ENCODE measurements around the gene NHLRC2. TPM values are rescaled to one million over a fixed set of nuclear protein-coding genes. Genes with fewer than 3 reads are reported as not detected.

The NHLRC2 gene
- total RNA-seq, 2 experiments from 2014 or later = 24.6 to 25.0 TPM

- H3K36me3 Mint-ChIP-seq (ENCODE audit: low read depth) = peaks cover 48% of the 10 kb centered on the region
- DNase-seq = no peak
- ChIA-PET CTCF (no interaction called here), POLR2A (no interaction called here)
- no peak for ATAC-seq
- no peaks in the 10 kb centered on the region for H3K27me3 Mint-ChIP-seq (ENCODE audit: low read depth)
- H3K27ac Mint-ChIP-seq = no peak overlapping the region
- no peak overlapping the region for H3K4me3 Mint-ChIP-seq
- H3K4me1 Mint-ChIP-seq (ENCODE audit: low read depth) = peaks cover 2% of the 10 kb centered on the region
- peaks cover 4% of the 10 kb centered on the region for H3K9me3 Mint-ChIP-seq (ENCODE audit: insufficient read depth)
Measured at GRCh38 chr10:113865901-113866300, 11.4 kb downstream of the NHLRC2 start.

GRCh38 chr10:113866551-113867394, 12.3 kb downstream of the NHLRC2 start:
- ChIA-PET CTCF (no interaction called here), POLR2A (no interaction called here)
- no peak overlapping the region for H3K27ac Mint-ChIP-seq
- H3K4me1 Mint-ChIP-seq (ENCODE audit: low read depth) = peaks cover 2% of the 10 kb centered on the region
- DNase-seq (no peak), ATAC-seq (no peak)
- peaks cover 44% of the 10 kb centered on the region for H3K36me3 Mint-ChIP-seq (ENCODE audit: low read depth)
- H3K9me3 Mint-ChIP-seq (ENCODE audit: insufficient read depth) = peaks cover 4% of the 10 kb centered on the region
- no peak overlapping the region for H3K4me3 Mint-ChIP-seq
- no peaks in the 10 kb centered on the region for H3K27me3 Mint-ChIP-seq (ENCODE audit: low read depth)

DNA sequence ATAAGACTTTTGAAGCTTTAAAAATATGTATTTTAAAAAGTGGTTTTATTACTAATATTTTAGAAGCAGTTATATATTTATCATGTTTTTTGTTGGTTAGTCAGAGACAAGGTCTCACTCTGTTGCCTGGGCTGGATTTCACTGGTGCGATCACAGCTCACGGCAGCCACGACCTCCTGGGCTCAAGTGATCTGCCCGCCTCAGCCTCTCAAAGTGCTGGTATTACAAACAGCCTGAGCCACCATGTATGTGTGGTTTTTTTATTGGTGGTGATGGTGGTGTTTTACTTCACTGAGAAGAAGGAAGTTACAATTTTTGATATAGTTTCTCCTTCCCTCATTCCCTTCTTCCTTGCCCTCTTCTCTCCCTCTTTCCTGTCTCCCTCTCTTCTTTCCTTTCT, 13.4 kb downstream of the NHLRC2 start:
- ChIA-PET POLR2A (no interaction called here), CTCF (no interaction called here)
- DNase-seq (no peak), ATAC-seq (no peak)
- Mint-ChIP-seq H3K9me3 (ENCODE audit: insufficient read depth) (peaks cover 4% of the 10 kb centered on the region), H3K4me3 (no peak overlapping the region), H3K27ac (no peak overlapping the region), H3K4me1 (ENCODE audit: low read depth) (peaks cover 2% of the 10 kb centered on the region), H3K36me3 (ENCODE audit: low read depth) (peaks cover 47% of the 10 kb centered on the region), H3K27me3 (ENCODE audit: low read depth) (no peaks in the 10 kb centered on the region)

- ChIA-PET CTCF (no interaction called here), POLR2A (no interaction called here)
- no peaks in the 10 kb centered on the region for H3K9me3 Mint-ChIP-seq (ENCODE audit: insufficient read depth)
- ATAC-seq = no peak
- no peak overlapping the region for H3K27ac Mint-ChIP-seq
- no peak overlapping the region for H3K4me3 Mint-ChIP-seq
- peaks cover 41% of the 10 kb centered on the region for H3K36me3 Mint-ChIP-seq (ENCODE audit: low read depth)
- no peak for DNase-seq
- no peaks in the 10 kb centered on the region for H3K4me1 Mint-ChIP-seq (ENCODE audit: low read depth)
- no peaks in the 10 kb centered on the region for H3K27me3 Mint-ChIP-seq (ENCODE audit: low read depth)
Measured at GRCh38 chr10:113869789-113870188, 15.3 kb downstream of the NHLRC2 start.

- ChIA-PET POLR2A (no interaction called here), CTCF (interaction anchor here (0.7 to 1.9 kb wide), 3 partner anchors 15 to 230 kb away, joined by 4 to 10 read pairs (median 4); no protein-coding TSS in a partner anchor)
Measured at GRCh38 chr10:113872139-113873030, 17.9 kb downstream of the NHLRC2 start.

GRCh38 chr10:113875212-113875611, 20.8 kb downstream of the NHLRC2 start:
- no peaks in the 10 kb centered on the region for H3K9me3 Mint-ChIP-seq (ENCODE audit: insufficient read depth)
- no peaks in the 10 kb centered on the region for H3K27me3 Mint-ChIP-seq (ENCODE audit: low read depth)
- DNase-seq (no peak), ATAC-seq (no peak)
- no peak overlapping the region for H3K27ac Mint-ChIP-seq
- ChIA-PET CTCF (interaction anchor here (0.6 to 1.1 kb wide), 2 partner anchors 30 to 156 kb away, joined by 3 to 4 read pairs; no protein-coding TSS in a partner anchor), POLR2A (no interaction called here)
- peaks cover 31% of the 10 kb centered on the region for H3K36me3 Mint-ChIP-seq (ENCODE audit: low read depth)
- H3K4me1 Mint-ChIP-seq (ENCODE audit: low read depth) = no peaks in the 10 kb centered on the region
- H3K4me3 Mint-ChIP-seq = no peak overlapping the region

More at GRCh38 chr10:113872139-113873030, 17.9 kb downstream of the NHLRC2 start:
- DNase-seq (no peak), ATAC-seq (no peak)
- Mint-ChIP-seq H3K9me3 (ENCODE audit: insufficient read depth) (no peaks in the 10 kb centered on the region), H3K27me3 (ENCODE audit: low read depth) (no peaks in the 10 kb centered on the region), H3K4me3 (no peak overlapping the region), H3K27ac (no peak overlapping the region), H3K36me3 (ENCODE audit: low read depth) (peaks cover 37% of the 10 kb centered on the region), H3K4me1 (ENCODE audit: low read depth) (no peaks in the 10 kb centered on the region)

- peaks cover 31% of the 10 kb centered on the region for H3K36me3 Mint-ChIP-seq (ENCODE audit: low read depth)
- no peaks in the 10 kb centered on the region for H3K4me1 Mint-ChIP-seq (ENCODE audit: low read depth)
- ATAC-seq (no peak), DNase-seq (no peak)
- no peaks in the 10 kb centered on the region for H3K27me3 Mint-ChIP-seq (ENCODE audit: low read depth)
- H3K27ac Mint-ChIP-seq = no peak overlapping the region
- CTCF ChIA-PET = interaction anchor here (1.1 kb wide), 1 partner anchor 233 kb away, joined by 3 read pairs; no protein-coding TSS in a partner anchor
- no peaks in the 10 kb centered on the region for H3K9me3 Mint-ChIP-seq (ENCODE audit: insufficient read depth)
- POLR2A ChIA-PET = no interaction called here
- H3K4me3 Mint-ChIP-seq = no peak overlapping the region
Measured at GRCh38 chr10:113876461-113876860, 22.0 kb downstream of the NHLRC2 start.

DNA sequence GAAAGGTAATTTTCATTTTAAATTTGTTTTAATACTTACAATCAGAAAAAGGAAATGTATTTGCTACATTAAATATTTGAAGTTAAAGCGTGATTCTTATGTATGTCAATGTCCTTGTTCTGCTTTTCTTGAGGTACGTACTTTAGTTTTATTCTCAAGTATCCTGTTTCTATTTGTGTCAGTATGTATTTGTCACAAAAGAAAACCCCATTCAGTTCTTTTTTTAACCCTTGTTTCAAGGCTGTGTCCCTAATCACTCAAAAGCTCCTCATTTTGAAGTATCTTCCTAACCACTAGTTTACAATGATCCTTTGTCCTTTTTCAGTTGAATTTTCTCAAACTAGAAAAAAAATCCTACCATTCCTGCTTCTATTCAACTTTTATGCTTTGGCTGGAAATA, 25.2 kb downstream of the NHLRC2 start:
- no peak for DNase-seq
- no peak for ATAC-seq
- CTCF ChIA-PET = no interaction called here
- no peaks in the 10 kb centered on the region for H3K27me3 Mint-ChIP-seq (ENCODE audit: low read depth)
- H3K9me3 Mint-ChIP-seq (ENCODE audit: insufficient read depth) = no peaks in the 10 kb centered on the region
- H3K36me3 Mint-ChIP-seq (ENCODE audit: low read depth) = peaks cover 37% of the 10 kb centered on the region
- POLR2A ChIA-PET = no interaction called here
- peaks cover 14% of the 10 kb centered on the region for H3K4me1 Mint-ChIP-seq (ENCODE audit: low read depth)
- no peak overlapping the region for H3K27ac Mint-ChIP-seq
- no peak overlapping the region for H3K4me3 Mint-ChIP-seq

GRCh38 chr10:113880236-113880635, 25.8 kb downstream of the NHLRC2 start:
- Mint-ChIP-seq H3K4me3 (no peak overlapping the region), H3K9me3 (ENCODE audit: insufficient read depth) (no peaks in the 10 kb centered on the region), H3K27ac (no peak overlapping the region), H3K4me1 (ENCODE audit: low read depth) (peaks cover 14% of the 10 kb centered on the region), H3K27me3 (ENCODE audit: low read depth) (no peaks in the 10 kb centered on the region), H3K36me3 (ENCODE audit: low read depth) (peaks cover 37% of the 10 kb centered on the region)
- ChIA-PET CTCF (no interaction called here), POLR2A (no interaction called here)
- DNase-seq (no peak), ATAC-seq (no peak)

GRCh38 chr10:113882240-113882639, 27.8 kb downstream of the NHLRC2 start:
- no peak overlapping the region for H3K27ac Mint-ChIP-seq
- no peak overlapping the region for H3K4me3 Mint-ChIP-seq
- ChIA-PET POLR2A (no interaction called here), CTCF (no interaction called here)
- no peaks in the 10 kb centered on the region for H3K27me3 Mint-ChIP-seq (ENCODE audit: low read depth)
- H3K9me3 Mint-ChIP-seq (ENCODE audit: insufficient read depth) = no peaks in the 10 kb centered on the region
- no peak for ATAC-seq
- H3K36me3 Mint-ChIP-seq (ENCODE audit: low read depth) = peaks cover 52% of the 10 kb centered on the region
- H3K4me1 Mint-ChIP-seq (ENCODE audit: low read depth) = peaks cover 14% of the 10 kb centered on the region
- no peak for DNase-seq

- DNase-seq (no peak), ATAC-seq (no peak)
- peaks cover 34% of the 10 kb centered on the region for H3K36me3 Mint-ChIP-seq (ENCODE audit: low read depth)
- H3K4me1 Mint-ChIP-seq (ENCODE audit: low read depth) = peaks cover 6% of the 10 kb centered on the region
- H3K4me3 Mint-ChIP-seq = no peak overlapping the region
- ChIA-PET CTCF (no interaction called here), POLR2A (no interaction called here)
- H3K27me3 Mint-ChIP-seq (ENCODE audit: low read depth) = no peaks in the 10 kb centered on the region
- no peak overlapping the region for H3K27ac Mint-ChIP-seq
- no peaks in the 10 kb centered on the region for H3K9me3 Mint-ChIP-seq (ENCODE audit: insufficient read depth)
Measured at GRCh38 chr10:113889911-113890310, 35.5 kb downstream of the NHLRC2 start.

GRCh38 chr10:113890769-113891168, 36.3 kb downstream of the NHLRC2 start:
- Mint-ChIP-seq H3K4me1 (ENCODE audit: low read depth) (peaks cover 6% of the 10 kb centered on the region), H3K4me3 (no peak overlapping the region), H3K9me3 (ENCODE audit: insufficient read depth) (no peaks in the 10 kb centered on the region), H3K36me3 (ENCODE audit: low read depth) (peaks cover 38% of the 10 kb centered on the region), H3K27ac (no peak overlapping the region), H3K27me3 (ENCODE audit: low read depth) (no peaks in the 10 kb centered on the region)
- no peak for DNase-seq
- ChIA-PET CTCF (no interaction called here), POLR2A (no interaction called here)
- no peak for ATAC-seq
